Stimulated activated memory B cell treated with anti-CD40 and anti-IgM and Interleukin-4, amounts not matched to agents 10 μg/mL and 1 μg/mL and 100 μg/mL, for 72 hours (primary cell): ENCODE results near the gene FBXW5.
A peak's percentile ranks its signal among the peaks of the same experiment; 100 is the strongest.

Source experiments
- ATAC-seq: fragments of 150-1000 bp; cut with Tn5 transposase; 2 replicates; pipeline ENCODE4 v1.10.0; 2021
- H3K27ac Mint-ChIP-seq: one replicate; pipeline ENCODE4 v1.8.0; 2022; ENCODE audit warnings: mild to moderate bottlenecking, mixed read lengths
- H3K27me3 Mint-ChIP-seq: one replicate; pipeline ENCODE4 v1.8.0; 2022; ENCODE audit warnings: mixed read lengths
- H3K36me3 Mint-ChIP-seq: one replicate; pipeline ENCODE4 v1.8.0; 2022; ENCODE audit warnings: mixed read lengths
- H3K4me1 Mint-ChIP-seq: one replicate; pipeline ENCODE4 v1.8.0; 2022; ENCODE audit warnings: mixed read lengths
- H3K4me3 Mint-ChIP-seq: one replicate; pipeline ENCODE4 v1.8.0; 2022; ENCODE audit warnings: mild to moderate bottlenecking, moderate library complexity, mixed read lengths
- H3K9me3 Mint-ChIP-seq: one replicate; pipeline ENCODE4 v1.8.0; 2022; ENCODE audit warnings: mixed read lengths

FBXW5 gene

DNA sequence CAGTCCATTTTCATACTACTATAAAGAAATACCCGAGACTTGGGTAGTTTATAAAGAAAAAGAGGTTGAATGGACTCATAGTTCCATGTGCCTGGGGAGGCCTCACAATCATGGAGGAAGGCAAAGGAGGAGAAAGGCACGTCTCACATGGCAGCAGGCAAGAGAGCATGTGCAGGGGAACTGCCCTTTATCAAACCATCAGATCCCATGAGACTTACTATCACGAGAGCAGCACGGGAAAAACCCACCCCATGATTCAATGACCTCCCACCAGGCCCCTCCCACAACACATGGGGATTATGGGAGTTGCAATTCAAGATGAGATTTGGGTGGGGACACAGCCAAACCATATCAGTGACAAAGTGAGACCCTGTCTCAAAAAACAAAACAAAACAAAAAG, 38.3 kb downstream of the FBXW5 start:
- no peak for ATAC-seq
- peaks cover 70% of the 10 kb centered on the region for H3K36me3 Mint-ChIP-seq

DNA sequence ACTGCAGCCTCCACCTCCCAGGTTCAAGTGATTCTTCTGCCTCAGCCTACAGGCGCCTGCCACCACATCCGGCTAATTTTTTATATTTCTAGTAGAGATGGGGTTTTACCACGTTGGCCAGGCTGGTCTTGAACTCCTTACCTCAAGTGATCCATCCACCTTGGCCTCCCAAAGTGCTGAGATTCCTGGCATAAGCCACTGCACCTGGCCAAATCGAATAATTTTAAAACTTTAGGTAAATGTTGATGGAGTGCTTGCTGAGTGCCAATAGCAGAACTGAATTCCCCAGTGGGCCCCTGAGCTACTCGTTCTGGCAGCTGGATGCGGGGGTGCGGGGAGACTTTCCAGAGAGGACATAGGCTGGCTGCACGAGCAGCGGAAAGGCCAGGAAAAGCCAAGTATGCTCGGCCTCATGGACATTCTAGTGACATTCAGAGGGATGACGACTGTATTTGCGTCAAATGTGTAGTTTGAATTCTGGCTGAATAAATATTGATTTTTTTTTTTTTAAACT, 41.4 kb downstream of the FBXW5 start:
- H3K27me3 Mint-ChIP-seq, result no peaks in the 10 kb centered on the region
- H3K4me1 Mint-ChIP-seq, result peaks cover 80% of the 10 kb centered on the region
- ATAC-seq, result no peak
- H3K27ac Mint-ChIP-seq, result peak overlapping the region; percentile 90
- no peak overlapping the region for H3K4me3 Mint-ChIP-seq
- peaks cover 71% of the 10 kb centered on the region for H3K36me3 Mint-ChIP-seq
- H3K9me3 Mint-ChIP-seq, result peaks cover 5% of the 10 kb centered on the region

More for the DNA sequence above, 38.3 kb downstream of the FBXW5 start:
- H3K4me1 Mint-ChIP-seq, result peaks cover 48% of the 10 kb centered on the region
- H3K9me3 Mint-ChIP-seq, result peaks cover 5% of the 10 kb centered on the region
- H3K27ac Mint-ChIP-seq, result peak overlapping the region; percentile 70
- H3K4me3 Mint-ChIP-seq, result no peak overlapping the region
- no peaks in the 10 kb centered on the region for H3K27me3 Mint-ChIP-seq

DNA sequence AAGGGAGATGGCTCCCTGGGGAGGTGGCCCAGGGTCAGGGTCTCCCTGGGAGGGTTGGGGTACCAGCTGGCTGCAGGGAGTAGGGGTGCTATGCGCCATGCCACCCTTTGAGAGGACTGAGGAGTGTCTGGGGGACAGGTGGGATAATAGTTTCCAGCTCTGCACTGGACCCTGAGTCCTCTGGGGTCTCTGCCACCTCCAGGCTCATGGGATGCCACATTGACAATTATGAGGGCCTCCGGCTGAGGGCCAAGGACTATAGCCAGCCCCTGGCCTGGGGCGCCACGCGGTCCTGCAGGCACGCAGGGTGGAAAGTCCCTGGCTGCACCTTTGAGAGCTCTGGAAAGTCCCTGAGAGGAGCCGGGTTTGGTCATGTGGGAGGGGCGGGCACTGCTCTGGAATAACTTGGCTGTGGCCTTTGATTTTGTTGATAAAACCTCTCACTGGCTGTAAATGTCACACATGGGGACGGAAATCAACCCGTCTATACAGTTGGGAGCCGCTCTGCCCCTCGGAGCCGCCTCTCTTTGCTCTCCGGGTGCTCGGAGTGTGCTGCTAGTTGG, 42.2 kb downstream of the FBXW5 start:
- H3K4me3 Mint-ChIP-seq, result peak overlapping the region; percentile 65
- H3K9me3 Mint-ChIP-seq, result peaks cover 5% of the 10 kb centered on the region
- peaks cover 63% of the 10 kb centered on the region for H3K36me3 Mint-ChIP-seq
- H3K4me1 Mint-ChIP-seq, result peaks cover 83% of the 10 kb centered on the region
- H3K27me3 Mint-ChIP-seq, result no peaks in the 10 kb centered on the region
- ATAC-seq, result peak; percentile 91
- peak overlapping the region; percentile 90 for H3K27ac Mint-ChIP-seq

DNA sequence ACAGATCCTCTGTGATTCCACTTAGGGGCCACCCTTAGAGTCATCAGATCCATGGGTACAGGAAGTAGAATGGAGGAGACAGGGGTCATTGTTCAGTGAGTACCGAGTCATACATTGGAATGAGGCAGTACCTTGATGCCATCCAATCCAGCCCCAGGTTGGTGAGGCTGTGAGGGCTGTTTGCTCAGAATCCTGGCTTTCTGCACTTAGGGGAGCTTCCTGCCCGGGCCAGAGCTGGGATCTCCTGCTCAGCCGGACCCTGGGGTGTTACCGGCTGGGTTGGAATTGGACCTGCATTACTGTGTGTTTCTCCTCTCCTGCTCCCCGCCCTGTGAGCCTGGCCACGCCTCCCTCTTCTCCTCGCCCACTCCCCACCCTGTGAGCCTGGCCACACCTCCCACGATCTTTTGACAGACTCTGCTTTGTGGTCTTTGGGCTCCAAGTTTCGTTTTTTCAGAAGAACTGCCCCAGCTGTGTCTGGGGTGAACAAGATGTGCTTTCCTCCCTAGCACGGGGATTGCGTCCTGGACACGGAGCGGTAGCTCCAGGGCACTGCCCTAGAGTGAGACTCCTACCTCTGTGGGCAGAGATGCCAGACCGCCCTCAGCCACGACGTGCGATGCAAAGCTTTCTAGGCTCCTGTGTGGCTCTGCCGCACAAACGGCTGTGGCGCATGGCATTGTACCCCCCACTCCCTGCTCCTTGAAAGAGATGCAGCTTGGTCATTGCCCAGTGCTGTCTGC, 42.9 kb downstream of the FBXW5 start:
- peak; percentile 86 for ATAC-seq
- peaks cover 83% of the 10 kb centered on the region for H3K4me1 Mint-ChIP-seq
- H3K27ac Mint-ChIP-seq, result peak overlapping the region; percentile 90
- peaks cover 62% of the 10 kb centered on the region for H3K36me3 Mint-ChIP-seq
- peaks cover under 1% of the 10 kb centered on the region for H3K9me3 Mint-ChIP-seq
- H3K27me3 Mint-ChIP-seq, result no peaks in the 10 kb centered on the region
- H3K4me3 Mint-ChIP-seq, result peak overlapping the region; percentile 65

DNA sequence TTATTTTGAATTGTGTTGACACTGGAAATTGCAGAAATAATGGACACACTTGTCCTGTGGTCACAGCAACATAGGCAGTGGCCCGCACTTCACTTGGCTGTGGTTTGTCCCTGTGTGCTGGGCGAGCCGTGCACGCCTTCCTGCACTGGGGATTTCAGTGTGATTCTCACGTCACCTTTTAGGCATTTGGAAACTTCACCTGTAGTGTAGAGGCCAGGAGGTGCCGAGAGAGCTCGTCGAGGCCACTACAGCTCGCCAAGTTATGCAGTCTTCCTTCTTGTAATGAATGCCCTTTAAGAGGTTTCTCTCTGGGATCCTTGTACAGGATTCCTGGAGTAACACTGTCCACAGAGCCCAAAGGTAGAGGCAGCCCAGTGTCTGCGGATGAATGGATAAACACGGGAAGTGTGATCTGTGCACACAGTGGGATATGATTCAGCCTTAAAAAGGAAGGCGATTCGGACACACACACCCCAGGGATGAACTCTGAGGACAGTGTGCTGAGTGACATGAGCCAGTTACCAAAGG, 43.5 kb downstream of the FBXW5 start:
- Mint-ChIP-seq H3K36me3 (peaks cover 57% of the 10 kb centered on the region), H3K4me1 (peaks cover 81% of the 10 kb centered on the region), H3K27ac (peak overlapping the region; percentile 90), H3K4me3 (peak overlapping the region; percentile 5), H3K9me3 (no peaks in the 10 kb centered on the region), H3K27me3 (no peaks in the 10 kb centered on the region)
- no peak for ATAC-seq

DNA sequence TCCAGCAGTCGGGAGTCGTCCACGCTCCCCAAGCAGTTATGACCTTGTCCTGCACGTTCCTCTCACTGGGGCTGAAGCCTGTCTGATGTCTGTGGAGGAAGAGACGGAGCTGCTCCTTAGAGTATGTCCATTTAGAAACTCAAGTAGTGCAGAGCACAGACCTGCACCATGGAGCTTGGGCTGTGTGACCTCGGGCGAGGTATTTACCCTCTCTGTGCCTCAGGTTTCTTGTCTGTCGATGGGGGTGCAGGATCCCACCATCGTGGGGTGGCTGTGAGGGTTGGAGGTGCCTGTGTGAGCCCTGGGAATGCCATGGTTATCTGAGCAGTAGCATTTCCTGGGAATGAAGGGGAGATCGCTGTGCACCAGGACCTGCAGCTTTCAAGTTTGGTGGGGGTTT, 44.0 kb downstream of the FBXW5 start:
- H3K36me3 Mint-ChIP-seq, result peaks cover 52% of the 10 kb centered on the region
- H3K9me3 Mint-ChIP-seq, result no peaks in the 10 kb centered on the region
- no peak for ATAC-seq
- peak overlapping the region; percentile 54 for H3K4me3 Mint-ChIP-seq
- peaks cover 82% of the 10 kb centered on the region for H3K4me1 Mint-ChIP-seq
- H3K27me3 Mint-ChIP-seq, result no peaks in the 10 kb centered on the region
- H3K27ac Mint-ChIP-seq, result peak overlapping the region; percentile 90

DNA sequence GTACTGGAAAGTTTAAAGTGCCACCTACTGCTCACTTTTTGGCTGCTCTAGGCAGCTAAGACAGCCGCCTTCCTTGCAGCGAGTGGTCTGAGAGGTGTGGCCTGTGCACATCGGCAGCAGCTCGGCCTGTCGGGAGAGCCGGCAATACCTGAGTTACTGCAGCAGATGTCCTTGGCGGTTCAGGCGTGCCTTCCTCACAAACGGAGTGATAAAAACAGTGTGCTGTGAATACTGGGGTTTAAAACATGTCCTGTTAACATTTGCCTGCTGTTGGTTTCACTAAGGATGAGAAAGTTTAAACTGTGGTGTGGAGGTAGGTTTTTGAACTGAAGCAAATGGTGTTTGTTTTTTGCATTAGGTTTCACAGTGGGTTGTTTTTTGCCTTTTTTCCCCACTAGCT, 45.3 kb downstream of the FBXW5 start:
- H3K27me3 Mint-ChIP-seq, result no peaks in the 10 kb centered on the region
- peak overlapping the region; percentile 90 for H3K27ac Mint-ChIP-seq
- ATAC-seq, result peak; percentile 39
- peaks cover 81% of the 10 kb centered on the region for H3K4me1 Mint-ChIP-seq
- peaks cover 53% of the 10 kb centered on the region for H3K36me3 Mint-ChIP-seq
- no peaks in the 10 kb centered on the region for H3K9me3 Mint-ChIP-seq
- H3K4me3 Mint-ChIP-seq, result peak overlapping the region; percentile 2

DNA sequence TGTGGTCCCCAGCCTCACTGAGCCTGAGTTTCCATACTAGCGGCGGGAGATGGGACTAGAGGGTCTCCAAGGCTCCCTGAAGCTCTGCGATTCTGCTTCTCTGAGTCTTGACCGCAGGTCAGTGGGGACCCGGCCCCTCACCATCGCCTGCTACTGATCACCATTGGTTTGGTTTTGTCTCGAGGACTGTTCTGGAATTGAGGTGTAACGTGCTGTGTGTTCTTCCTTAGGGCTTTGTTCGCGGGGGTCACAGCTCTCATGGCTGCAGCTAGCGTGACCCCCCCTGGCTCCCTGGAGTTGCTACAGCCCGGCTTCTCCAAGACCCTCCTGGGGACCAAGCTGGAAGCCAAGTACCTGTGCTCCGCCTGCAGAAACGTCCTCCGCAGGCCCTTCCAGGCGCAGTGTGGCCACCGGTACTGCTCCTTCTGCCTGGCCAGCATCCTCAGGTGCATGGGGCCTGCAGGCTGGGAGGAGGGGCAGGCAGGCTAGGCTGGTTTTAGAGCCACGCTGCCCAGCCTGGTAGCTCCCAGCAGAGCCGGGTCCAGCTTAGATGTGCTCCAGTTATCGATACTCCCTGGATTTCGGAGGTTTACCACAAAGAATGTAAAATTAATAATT, 45.9 kb downstream of the FBXW5 start:
- Mint-ChIP-seq H3K36me3 (peaks cover 55% of the 10 kb centered on the region), H3K9me3 (no peaks in the 10 kb centered on the region), H3K4me3 (no peak overlapping the region), H3K27ac (peak overlapping the region; percentile 90), H3K27me3 (no peaks in the 10 kb centered on the region), H3K4me1 (peaks cover 85% of the 10 kb centered on the region)
- ATAC-seq, result no peak

DNA sequence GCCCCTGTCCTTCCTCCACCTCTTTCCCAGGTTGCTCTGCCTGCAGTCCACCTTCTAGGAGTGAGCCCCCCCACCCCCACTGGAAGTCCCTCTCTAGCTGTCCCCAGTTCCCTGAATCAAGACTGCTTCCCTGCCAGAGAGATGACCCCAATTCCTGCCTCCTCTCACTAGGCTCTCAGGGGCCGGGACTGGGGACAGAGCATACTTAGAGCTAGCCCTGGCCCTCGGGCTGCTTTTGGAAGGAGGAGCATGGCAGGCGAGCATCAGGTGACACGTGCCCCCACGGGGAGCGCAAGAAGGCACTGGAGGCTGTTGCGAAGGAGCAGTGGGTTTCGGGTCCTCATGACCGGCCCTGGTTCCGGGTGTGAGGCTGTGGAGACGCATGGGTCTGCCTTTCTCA, 48.5 kb downstream of the FBXW5 start:
- ATAC-seq, result no peak
- Mint-ChIP-seq H3K27ac (peak overlapping the region; percentile 80), H3K27me3 (no peaks in the 10 kb centered on the region), H3K9me3 (no peaks in the 10 kb centered on the region), H3K4me3 (no peak overlapping the region), H3K36me3 (peaks cover 42% of the 10 kb centered on the region), H3K4me1 (peaks cover 69% of the 10 kb centered on the region)

DNA sequence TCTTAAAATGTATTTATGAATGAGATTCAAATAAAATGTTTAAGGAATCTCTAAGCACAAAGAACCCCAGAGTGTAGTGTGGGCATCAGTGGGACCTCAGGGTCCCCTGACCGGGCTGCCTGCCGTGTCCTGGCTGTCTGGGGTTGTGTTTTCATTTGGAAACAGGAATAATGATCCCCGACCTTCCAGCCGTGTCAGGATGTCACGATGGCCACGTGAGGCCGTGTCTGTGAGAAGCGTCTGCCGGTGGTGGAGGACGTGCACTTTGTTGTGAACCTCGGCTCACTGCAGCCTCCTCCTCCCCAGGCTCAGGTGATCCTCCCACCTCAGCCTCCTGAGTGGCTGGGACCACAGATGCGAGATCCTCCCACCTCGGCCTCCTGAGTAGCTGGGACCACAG, 53.9 kb downstream of the FBXW5 start:
- ATAC-seq, result no peak
- Mint-ChIP-seq H3K27ac (no peak overlapping the region), H3K36me3 (peaks cover 15% of the 10 kb centered on the region), H3K4me1 (peaks cover 36% of the 10 kb centered on the region), H3K4me3 (no peak overlapping the region), H3K27me3 (no peaks in the 10 kb centered on the region), H3K9me3 (no peaks in the 10 kb centered on the region)
